ENCODE results near the gene FUT8. TPM values are rescaled to one million over a fixed set of nuclear protein-coding genes. Genes with fewer than 3 reads are reported as not detected.

Gene FUT8
- total RNA-seq, 1 donor from 2014 or later: 7.8 TPM

GRCh38 chr14:65449647-65450046, 37.1 kb downstream of the FUT8 start:
- Histone ChIP-seq H3K27ac (replicated peaks) (no peak overlapping the region), H3K4me1 (peaks cover 5% of the 10 kb centered on the region), H3K9me3 (replicated peaks) (peaks cover 6% of the 10 kb centered on the region), H3K36me3 (no peaks in the 10 kb centered on the region), H3K4me3 (no peak overlapping the region), H3K27me3 (ENCODE audit: low read depth) (no peaks in the 10 kb centered on the region)
- intact Hi-C loops (cut with micrococcal nuclease): no loop called here
- TF ChIP-seq CTCF (IDR thresholded peaks at IDR 0.05; ENCODE audit: borderline replicate concordance): no peak
- DNase-seq: no peak

- Histone ChIP-seq H3K27ac (replicated peaks) (no peak overlapping the region), H3K36me3 (peaks cover 29% of the 10 kb centered on the region), H3K9me3 (replicated peaks) (peaks cover 17% of the 10 kb centered on the region), H3K4me1 (peaks cover 5% of the 10 kb centered on the region), H3K27me3 (ENCODE audit: low read depth) (no peaks in the 10 kb centered on the region), H3K4me3 (no peak overlapping the region)
- DNase-seq: no peak
- no peak for TF ChIP-seq CTCF (IDR thresholded peaks at IDR 0.05; ENCODE audit: borderline replicate concordance)
- intact Hi-C loops (cut with micrococcal nuclease): no loop called here
Measured at GRCh38 chr14:65453807-65454480, 41.4 kb downstream of the FUT8 start.

GRCh38 chr14:65456247-65456646, 43.7 kb downstream of the FUT8 start:
- peaks cover 5% of the 10 kb centered on the region for H3K4me1 ChIP-seq
- intact Hi-C loops (cut with micrococcal nuclease): no loop called here
- no peak overlapping the region for H3K27ac ChIP-seq (replicated peaks)
- no peak for TF ChIP-seq CTCF (IDR thresholded peaks at IDR 0.05; ENCODE audit: borderline replicate concordance)
- no peaks in the 10 kb centered on the region for H3K27me3 ChIP-seq (ENCODE audit: low read depth)
- H3K4me3 ChIP-seq: no peak overlapping the region
- H3K36me3 ChIP-seq: peaks cover 42% of the 10 kb centered on the region
- no peak for DNase-seq
- peaks cover 17% of the 10 kb centered on the region for H3K9me3 ChIP-seq (replicated peaks)

- H3K27me3 ChIP-seq (ENCODE audit: low read depth): no peaks in the 10 kb centered on the region
- DNase-seq: no peak
- no peak for TF ChIP-seq CTCF (IDR thresholded peaks at IDR 0.05; ENCODE audit: borderline replicate concordance)
- intact Hi-C loops (cut with micrococcal nuclease): no loop called here
- no peak overlapping the region for H3K4me3 ChIP-seq
- peaks cover 7% of the 10 kb centered on the region for H3K9me3 ChIP-seq (replicated peaks)
- peaks cover 7% of the 10 kb centered on the region for H3K4me1 ChIP-seq
- peaks cover 31% of the 10 kb centered on the region for H3K36me3 ChIP-seq
- no peak overlapping the region for H3K27ac ChIP-seq (replicated peaks)
Measured at GRCh38 chr14:65461730-65462129, 49.2 kb downstream of the FUT8 start.

GRCh38 chr14:65462411-65462810, 49.9 kb downstream of the FUT8 start:
- H3K27me3 ChIP-seq (ENCODE audit: low read depth): no peaks in the 10 kb centered on the region
- no peak for TF ChIP-seq CTCF (IDR thresholded peaks at IDR 0.05; ENCODE audit: borderline replicate concordance)
- H3K4me1 ChIP-seq: peaks cover 7% of the 10 kb centered on the region
- H3K4me3 ChIP-seq: no peak overlapping the region
- H3K27ac ChIP-seq (replicated peaks): no peak overlapping the region
- intact Hi-C loops (cut with micrococcal nuclease): no loop called here
- peaks cover 24% of the 10 kb centered on the region for H3K36me3 ChIP-seq
- DNase-seq: no peak
- peaks cover 7% of the 10 kb centered on the region for H3K9me3 ChIP-seq (replicated peaks)
